Neural cell (in vitro differentiated cells): ENCODE results near the gene IL19. TPM values are rescaled to one million over a fixed set of nuclear protein-coding genes. Genes with fewer than 3 reads are reported as not detected.

ENCODE experiments used
- H2AFZ ChIP-seq: fragments of 200-600, 300-800 bp; sonication (generic), shearing (Covaris generic); 2 replicates; pipeline ENCODE4 v1.6.0; 2014; ENCODE audit warnings: low read depth, mild to moderate bottlenecking, antibody characterized with exemption, low read length, moderate library complexity
- H3F3A ChIP-seq: fragments of 200-600 bp; shearing (Covaris generic); 2 replicates; pipeline ENCODE4 v1.6.1; 2016; ENCODE audit warnings: mild to moderate bottlenecking, moderate library complexity, mixed read lengths, antibody characterized with exemption, low read length; ENCODE audit not compliant: insufficient read depth, poor library complexity, severe bottlenecking
- H3K27ac ChIP-seq: fragments of 200-600, 300-800 bp; sonication (generic), shearing (Covaris generic); 2 replicates; pipeline ENCODE4 v1.5.1; 2014; ENCODE audit warnings: mild to moderate bottlenecking, low read length, moderate library complexity
- H3K27me3 ChIP-seq: fragments of 300-800, 200-600 bp; sonication (generic), shearing (Covaris generic); 2 replicates; pipeline ENCODE4 v1.6.0; 2014; ENCODE audit warnings: mild to moderate bottlenecking, low read depth, low read length, moderate library complexity; ENCODE audit not compliant: insufficient read depth
- H3K36me3 ChIP-seq: fragments of 300-800, 200-600 bp; sonication (generic), shearing (Covaris generic); 2 replicates; pipeline ENCODE4 v1.5.1; 2014; ENCODE audit warnings: mild to moderate bottlenecking, antibody characterized with exemption, low read length, moderate library complexity; ENCODE audit not compliant: insufficient read depth
- H3K4me2 ChIP-seq: fragments of 300-800, 200-600 bp; sonication (generic), shearing (Covaris generic); 2 replicates; pipeline ENCODE4 v1.6.0; 2014; ENCODE audit warnings: mild to moderate bottlenecking, low read length
- H3K4me3 ChIP-seq: fragments of 300-800, 200-600 bp; sonication (generic), shearing (Covaris generic); 2 replicates; pipeline ENCODE4 v1.5.1; 2014; ENCODE audit warnings: mild to moderate bottlenecking, low read length, moderate library complexity
- H3K79me2 ChIP-seq: fragments of 200-600 bp; shearing (Covaris generic); replicated peaks from 2 replicates; pipeline ENCODE4 v1.6.0; 2014; ENCODE audit warnings: mild to moderate bottlenecking, low read length, moderate library complexity; ENCODE audit not compliant: insufficient read depth
- H3K9ac ChIP-seq: fragments of 300-800, 200-600 bp; sonication (generic), shearing (Covaris generic); 2 replicates; pipeline ENCODE4 v1.6.1; 2016; ENCODE audit warnings: mild to moderate bottlenecking, low read length, mixed read lengths
- H3K9me2 ChIP-seq: fragments of 200-600 bp; shearing (Covaris generic); 2 replicates; pipeline ENCODE4 v1.6.1; 2016; ENCODE audit warnings: mild to moderate bottlenecking, low read length, mixed read lengths; ENCODE audit not compliant: insufficient read depth
- H3K9me3 ChIP-seq: fragments of 200-600, 300-800 bp; sonication (generic), shearing (Covaris generic); 2 replicates; pipeline ENCODE4 v1.6.1; 2016; ENCODE audit warnings: mild to moderate bottlenecking, mixed run types, low read length, moderate library complexity, mixed read lengths
- H4K20me1 ChIP-seq: fragments of 200-600 bp; shearing (Covaris generic); 2 replicates; pipeline ENCODE4 v1.6.1; 2016; ENCODE audit warnings: mild to moderate bottlenecking, mixed run types; ENCODE audit not compliant: insufficient read depth
- EP300 ChIP-seq: fragments of 450-650 bp; conservative IDR thresholded peaks from 2 replicates; pipeline ENCODE4 v1.6.1; 2014; ENCODE audit warnings: antibody characterized with exemption, mild to moderate bottlenecking, moderate library complexity; ENCODE audit not compliant: poor library complexity, severe bottlenecking
- EZH2 ChIP-seq: fragments of 200-600, 300-800 bp; shearing (Covaris generic), sonication (generic); IDR thresholded peaks from 2 replicates; pipeline ENCODE4 v1.6.1; 2014; ENCODE audit warnings: antibody characterized with exemption, low read length, borderline replicate concordance, mild to moderate bottlenecking; ENCODE audit not compliant: insufficient read depth, poor library complexity, severe bottlenecking
- MXI1 ChIP-seq: fragments of 450-650 bp; conservative IDR thresholded peaks from 2 replicates; pipeline ENCODE4 v1.6.1; 2014; ENCODE audit warnings: antibody characterized with exemption, mild to moderate bottlenecking; ENCODE audit not compliant: poor library complexity, severe bottlenecking
- POLR2AphosphoS5 ChIP-seq: IDR thresholded peaks from 2 replicates; pipeline ENCODE4 v1.6.1; 2012
- RAD21 ChIP-seq: fragments of 450-650 bp; conservative IDR thresholded peaks from 2 replicates; pipeline ENCODE4 v1.6.1; 2014; ENCODE audit warnings: antibody characterized with exemption, mild to moderate bottlenecking, moderate library complexity
- SMC3 ChIP-seq: fragments of 450-650 bp; conservative IDR thresholded peaks from 2 replicates; pipeline ENCODE4 v1.6.1; 2014; ENCODE audit warnings: antibody characterized with exemption, mild to moderate bottlenecking, moderate library complexity; ENCODE audit not compliant: poor library complexity
- TAF1 ChIP-seq: IDR thresholded peaks from 2 replicates; pipeline ENCODE4 v1.6.1; 2012; ENCODE audit warnings: low read depth
- polyA plus RNA-seq: library from polyadenylated mRNA; depleted of rRNA; stranded (reverse); fragments of >200 nt; gene quantifications from 2 replicates; pipeline ENCODE4 v1.2.3, GENCODE V29; 2014
- TF ChIP-seq, protein P1 (sequence below): IDR thresholded peaks from 2 replicates; pipeline ENCODE4 v1.6.1; 2012; ENCODE audit warnings: borderline replicate concordance
- TF ChIP-seq, protein P2 (sequence below): fragments of 450-650 bp; IDR thresholded peaks from 2 replicates; pipeline ENCODE4 v1.5.1; 2014; ENCODE audit warnings: antibody characterized with exemption, mild to moderate bottlenecking, moderate library complexity; ENCODE audit not compliant: poor library complexity, severe bottlenecking

Gene IL19
- polyA plus RNA-seq, 1 donor from 2014 or later, result not detected

DNA sequence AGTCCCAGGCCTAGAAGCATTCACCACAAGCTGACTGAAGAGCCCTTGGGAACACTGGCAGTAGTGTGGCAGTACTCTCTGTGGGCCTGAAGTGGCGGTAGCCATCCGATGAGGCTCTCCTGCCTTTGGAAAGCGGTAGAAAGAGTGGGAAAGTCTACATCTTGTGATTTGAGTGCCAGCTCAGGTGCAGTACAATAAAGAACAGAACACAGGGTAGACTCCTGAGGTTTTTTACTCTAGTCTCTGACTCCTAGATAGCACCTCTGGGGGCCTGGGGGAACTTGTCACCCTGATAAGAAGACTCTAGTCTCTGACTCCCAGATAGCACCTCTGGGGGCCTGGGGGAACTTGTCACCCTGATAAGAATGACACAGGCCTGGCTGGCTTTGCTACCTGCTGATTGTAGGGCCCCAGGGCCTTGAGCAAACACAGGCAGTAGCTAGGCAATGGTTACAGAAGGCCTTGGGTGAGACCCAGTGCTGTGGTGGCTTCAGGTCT, 76.8 kb downstream of the IL19 start:
- Histone ChIP-seq H3K9me2 (no peaks in the 10 kb centered on the region), H3K27ac (no peak overlapping the region), H3K36me3 (no peaks in the 10 kb centered on the region), H3K9me3 (no peaks in the 10 kb centered on the region), H2AFZ (no peak overlapping the region), H3F3A (no peaks in the 10 kb centered on the region), H3K79me2 (no peaks in the 10 kb centered on the region), H4K20me1 (no peaks in the 10 kb centered on the region), H3K4me2 (no peak overlapping the region), H3K27me3 (no peaks in the 10 kb centered on the region), H3K4me3 (no peak overlapping the region), H3K9ac (no peak overlapping the region)
- TF ChIP-seq EP300 (no peak), TAF1 (no peak), MXI1 (no peak), SMC3 (no peak), RAD21 (no peak), POLR2AphosphoS5 (no peak), EZH2 (no peak)
- TF ChIP-seq, protein P1, sequence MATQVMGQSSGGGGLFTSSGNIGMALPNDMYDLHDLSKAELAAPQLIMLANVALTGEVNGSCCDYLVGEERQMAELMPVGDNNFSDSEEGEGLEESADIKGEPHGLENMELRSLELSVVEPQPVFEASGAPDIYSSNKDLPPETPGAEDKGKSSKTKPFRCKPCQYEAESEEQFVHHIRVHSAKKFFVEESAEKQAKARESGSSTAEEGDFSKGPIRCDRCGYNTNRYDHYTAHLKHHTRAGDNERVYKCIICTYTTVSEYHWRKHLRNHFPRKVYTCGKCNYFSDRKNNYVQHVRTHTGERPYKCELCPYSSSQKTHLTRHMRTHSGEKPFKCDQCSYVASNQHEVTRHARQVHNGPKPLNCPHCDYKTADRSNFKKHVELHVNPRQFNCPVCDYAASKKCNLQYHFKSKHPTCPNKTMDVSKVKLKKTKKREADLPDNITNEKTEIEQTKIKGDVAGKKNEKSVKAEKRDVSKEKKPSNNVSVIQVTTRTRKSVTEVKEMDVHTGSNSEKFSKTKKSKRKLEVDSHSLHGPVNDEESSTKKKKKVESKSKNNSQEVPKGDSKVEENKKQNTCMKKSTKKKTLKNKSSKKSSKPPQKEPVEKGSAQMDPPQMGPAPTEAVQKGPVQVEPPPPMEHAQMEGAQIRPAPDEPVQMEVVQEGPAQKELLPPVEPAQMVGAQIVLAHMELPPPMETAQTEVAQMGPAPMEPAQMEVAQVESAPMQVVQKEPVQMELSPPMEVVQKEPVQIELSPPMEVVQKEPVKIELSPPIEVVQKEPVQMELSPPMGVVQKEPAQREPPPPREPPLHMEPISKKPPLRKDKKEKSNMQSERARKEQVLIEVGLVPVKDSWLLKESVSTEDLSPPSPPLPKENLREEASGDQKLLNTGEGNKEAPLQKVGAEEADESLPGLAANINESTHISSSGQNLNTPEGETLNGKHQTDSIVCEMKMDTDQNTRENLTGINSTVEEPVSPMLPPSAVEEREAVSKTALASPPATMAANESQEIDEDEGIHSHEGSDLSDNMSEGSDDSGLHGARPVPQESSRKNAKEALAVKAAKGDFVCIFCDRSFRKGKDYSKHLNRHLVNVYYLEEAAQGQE, result no peak
- TF ChIP-seq, protein P2, sequence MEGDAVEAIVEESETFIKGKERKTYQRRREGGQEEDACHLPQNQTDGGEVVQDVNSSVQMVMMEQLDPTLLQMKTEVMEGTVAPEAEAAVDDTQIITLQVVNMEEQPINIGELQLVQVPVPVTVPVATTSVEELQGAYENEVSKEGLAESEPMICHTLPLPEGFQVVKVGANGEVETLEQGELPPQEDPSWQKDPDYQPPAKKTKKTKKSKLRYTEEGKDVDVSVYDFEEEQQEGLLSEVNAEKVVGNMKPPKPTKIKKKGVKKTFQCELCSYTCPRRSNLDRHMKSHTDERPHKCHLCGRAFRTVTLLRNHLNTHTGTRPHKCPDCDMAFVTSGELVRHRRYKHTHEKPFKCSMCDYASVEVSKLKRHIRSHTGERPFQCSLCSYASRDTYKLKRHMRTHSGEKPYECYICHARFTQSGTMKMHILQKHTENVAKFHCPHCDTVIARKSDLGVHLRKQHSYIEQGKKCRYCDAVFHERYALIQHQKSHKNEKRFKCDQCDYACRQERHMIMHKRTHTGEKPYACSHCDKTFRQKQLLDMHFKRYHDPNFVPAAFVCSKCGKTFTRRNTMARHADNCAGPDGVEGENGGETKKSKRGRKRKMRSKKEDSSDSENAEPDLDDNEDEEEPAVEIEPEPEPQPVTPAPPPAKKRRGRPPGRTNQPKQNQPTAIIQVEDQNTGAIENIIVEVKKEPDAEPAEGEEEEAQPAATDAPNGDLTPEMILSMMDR, result no peak

GRCh38 chr1:206847946-206848345, 77.4 kb downstream of the IL19 start:
- Histone ChIP-seq H3K4me3 (no peak overlapping the region), H3K27me3 (no peaks in the 10 kb centered on the region), H2AFZ (no peak overlapping the region), H3K79me2 (no peaks in the 10 kb centered on the region), H3K9ac (no peak overlapping the region), H3K4me2 (no peak overlapping the region), H3K9me3 (no peaks in the 10 kb centered on the region), H3K9me2 (no peaks in the 10 kb centered on the region), H3K27ac (no peak overlapping the region), H3K36me3 (no peaks in the 10 kb centered on the region), H4K20me1 (no peaks in the 10 kb centered on the region), H3F3A (no peaks in the 10 kb centered on the region)
- TF ChIP-seq RAD21, result no peak
- TF ChIP-seq TAF1, result no peak
- TF ChIP-seq SMC3, result no peak
- TF ChIP-seq, protein P2, result no peak
- TF ChIP-seq EZH2, result no peak
- no peak for TF ChIP-seq MXI1
- TF ChIP-seq, protein P1, result no peak
- TF ChIP-seq EP300, result no peak
- no peak for TF ChIP-seq POLR2AphosphoS5
